GM21381 (cell line): ENCODE measurements around the gene ATP6AP2.
"Not testable (repeated sequence)": the region's sequence is repeated elsewhere in the genome, so short reads cannot be mapped to it uniquely, and the experiment has no call there.

ENCODE experiments used
- ATAC-seq: cut with Tn5 transposase; IDR thresholded peaks from one replicate; pipeline ENCODE4 v1.9.1; 2021; ENCODE audit warnings: mild to moderate bottlenecking, moderate library complexity; ENCODE audit not compliant: unreplicated experiment

The ATP6AP2 gene

GRCh38 chrX:40575411-40575810 lies 5.4 kb upstream of the ATP6AP2 start:
- ATAC-seq: not testable (repeated sequence)

GRCh38 chrX:40576291-40576690 lies 4.5 kb upstream of the ATP6AP2 start:
- no peak for ATAC-seq

- no peak for ATAC-seq
Observed at GRCh38 chrX:40578039-40578695, 2.6 kb upstream of the ATP6AP2 start.

GRCh38 chrX:40579141-40579540 lies 1.6 kb upstream of the ATP6AP2 start:
- no peak for ATAC-seq

- no peak for ATAC-seq
Observed at GRCh38 chrX:40579900-40580536, 752 bp upstream of the ATP6AP2 start.

GRCh38 chrX:40581336-40581920 lies 658 bp downstream of the ATP6AP2 start:
- no peak for ATAC-seq

- ATAC-seq: not testable (repeated sequence)
Observed at GRCh38 chrX:40582178-40582577, 1.4 kb downstream of the ATP6AP2 start.

- no peak for ATAC-seq
Observed at GRCh38 chrX:40582811-40583210, 2.0 kb downstream of the ATP6AP2 start.

- ATAC-seq: not testable (repeated sequence)
Observed at GRCh38 chrX:40587623-40588022, 6.9 kb downstream of the ATP6AP2 start.

GRCh38 chrX:40589616-40590321 lies 9.0 kb downstream of the ATP6AP2 start:
- not testable (repeated sequence) for ATAC-seq

- no peak for ATAC-seq
Observed at GRCh38 chrX:40603446-40603845, 22.7 kb downstream of the ATP6AP2 start.

GRCh38 chrX:40607381-40607780 lies 26.6 kb downstream of the ATP6AP2 start:
- ATAC-seq: no peak

- ATAC-seq: no peak
Observed at GRCh38 chrX:40612511-40612910, 31.7 kb downstream of the ATP6AP2 start.

- no peak for ATAC-seq
Observed at GRCh38 chrX:40615976-40616375, 35.2 kb downstream of the ATP6AP2 start.

GRCh38 chrX:40617566-40617965 lies 36.8 kb downstream of the ATP6AP2 start:
- no peak for ATAC-seq

- no peak for ATAC-seq
Observed at GRCh38 chrX:40622479-40623138, 41.8 kb downstream of the ATP6AP2 start.

GRCh38 chrX:40623139-40623536 lies 42.4 kb downstream of the ATP6AP2 start, which contains the start of gene MPC1L:
Gene MPC1L, plus strand, starts transcription at chrX:40623428. Its CDS starts 138 bp downstream, at chrX:40623566.
- ATAC-seq: no peak

- no peak for ATAC-seq
Observed at GRCh38 chrX:40623665-40624064, 42.9 kb downstream of the ATP6AP2 start.

GRCh38 chrX:40625294-40625693 lies 44.5 kb downstream of the ATP6AP2 start:
- ATAC-seq: no peak

GRCh38 chrX:40628506-40628905 lies 47.7 kb downstream of the ATP6AP2 start:
- no peak for ATAC-seq

- no peak for ATAC-seq
Observed at GRCh38 chrX:40632199-40632598, 51.4 kb downstream of the ATP6AP2 start.
